Testis (tissue), 3 donors: ENCODE results near the gene CHADL. TPM values are rescaled to one million over a fixed set of nuclear protein-coding genes. Genes with fewer than 3 reads are reported as not detected.

Source experiments
- DNase-seq: peaks from one replicate; pipeline ENCODE4 v3.0.0-alpha.2; 2019
- H3K27ac ChIP-seq, 2 donors: fragments of 200-600 bp; sonication (generic); one replicate each; pipeline ENCODE4 v1.5.1; 2019
- H3K27me3 ChIP-seq: fragments of 200-600 bp; sonication (generic); one replicate; pipeline ENCODE4 v1.5.1; 2019
- H3K36me3 ChIP-seq: fragments of 200-600 bp; sonication (generic); one replicate; pipeline ENCODE4 v1.5.1; 2017; ENCODE audit warnings: low read depth; ENCODE audit errors: missing control alignments
- H3K4me1 ChIP-seq: fragments of 200-600 bp; sonication (generic); one replicate; pipeline ENCODE4 v1.5.1; 2019
- H3K4me3 ChIP-seq, 2 donors: fragments of 200-600 bp; sonication (generic); one replicate each; pipeline ENCODE4 v1.5.1; 2017 to 2019
- H3K9me3 ChIP-seq: fragments of 200-600 bp; sonication (generic); one replicate; pipeline ENCODE4 v1.5.1; 2017
- POLR2A ChIP-seq: fragments of 450-650 bp; IDR thresholded peaks from one replicate; pipeline ENCODE4 v1.6.1; 2017; ENCODE audit warnings: antibody characterized with exemption, mild to moderate bottlenecking, moderate library complexity
- WGBS, 2 donors: methylation state at CpG; one replicate each; pipeline ENCODE4 v1.1.5; 2018; 5-methylcytosine and 5-hydroxymethylcytosine counted together
- intact Hi-C: fragments of 100-400 bp; cut with DNase I; formaldehyde crosslinking; loops from one replicate; pipeline ENCODE4 v1.15.1; 2023; ENCODE audit warnings: low total_unique reads
- polyA plus RNA-seq: library from polyadenylated mRNA; stranded (reverse); fragments of 350-450 nt; fragmentation: Illumina TruSeq; extraction: RNeasy Lipid Tissue Mini Kit (QIAGEN cat#74804); gene quantifications from one replicate; pipeline ENCODE4 v1.2.3, GENCODE V29; 2014; ENCODE audit warnings: low read depth, low replicate concordance; ENCODE audit not compliant: insufficient read depth
- total RNA-seq, 2 donors: library from RNA; depleted of rRNA; stranded (reverse); fragments of >200 nt; gene quantifications; one replicate each; pipeline ENCODE4 v1.2.3, GENCODE V29; 2016
- TF ChIP-seq, protein P1 (sequence below), 3 experiments: fragments of 450-650 bp in 2 of 3; fragments of 200-600 bp in 1 of 3; sonication (generic) in 1 of 3; IDR thresholded peaks; one replicate each; pipeline ENCODE4 v1.5.1; 2016 to 2019; ENCODE audit warnings: antibody characterized with exemption in 3 of 3, mild to moderate bottlenecking in 2 of 3, moderate library complexity in 1 of 3

CHADL gene
- total and polyA plus RNA-seq, 3 donors from 2014 or later, result 6.5 to 12.8 (median 9.1) TPM

DNA sequence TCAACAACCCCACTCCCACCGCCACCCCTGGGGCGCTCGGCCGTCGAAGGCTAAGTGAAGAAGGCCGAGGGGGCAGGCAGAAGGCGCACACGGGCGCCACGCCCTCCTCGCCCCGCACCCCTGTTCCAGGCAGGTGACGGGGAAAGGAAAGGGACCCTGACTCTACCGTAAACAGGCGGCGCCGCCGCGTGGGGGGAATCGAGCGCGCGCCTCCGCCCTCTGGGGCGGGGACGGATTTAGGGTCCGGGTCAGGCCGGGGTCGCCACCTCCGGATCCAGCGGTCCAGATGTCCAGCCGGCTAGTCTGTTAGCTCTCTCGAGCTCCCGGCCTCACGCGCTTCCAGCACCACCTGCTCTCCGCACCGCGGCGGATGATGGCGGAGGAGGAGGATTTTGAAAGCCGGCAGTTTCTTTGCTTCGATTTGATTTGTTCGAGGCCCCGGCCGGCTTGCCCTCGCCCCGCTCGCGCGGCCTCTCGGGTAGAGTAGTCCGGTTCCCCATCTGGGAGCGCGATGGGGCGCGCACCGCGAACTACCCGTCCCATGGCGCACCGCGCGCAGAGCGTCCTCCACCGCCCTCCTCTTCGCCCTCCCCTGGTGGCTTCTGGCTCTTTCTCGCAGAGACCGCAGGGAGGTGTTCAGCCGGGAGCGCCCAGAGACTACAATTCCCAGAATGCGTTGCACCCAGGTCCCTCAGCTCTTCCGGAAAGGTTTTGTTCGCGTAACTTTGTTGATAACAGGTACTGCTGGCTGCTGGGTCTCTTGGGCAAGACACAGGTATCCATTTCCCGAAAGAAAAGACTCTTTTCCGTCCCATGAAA, 45.3 kb upstream of the CHADL start, which contains the start of gene RANGAP1:
Gene RANGAP1 (minus strand): TSS at position 368 of the 819 bp plus-strand sequence. CDS start 5,143 bp downstream, outside the sequence.
- H3K4me3 ChIP-seq, result peak within 1 kb of the TSS; percentile 91 to 95
- no peaks in the 10 kb centered on the region for H3K36me3 ChIP-seq
- H3K27me3 ChIP-seq, result no peaks in the 10 kb centered on the region
- intact Hi-C loops, result no loop called here
- TF ChIP-seq POLR2A, result peak; percentile 25
- TF ChIP-seq, protein P1, sequence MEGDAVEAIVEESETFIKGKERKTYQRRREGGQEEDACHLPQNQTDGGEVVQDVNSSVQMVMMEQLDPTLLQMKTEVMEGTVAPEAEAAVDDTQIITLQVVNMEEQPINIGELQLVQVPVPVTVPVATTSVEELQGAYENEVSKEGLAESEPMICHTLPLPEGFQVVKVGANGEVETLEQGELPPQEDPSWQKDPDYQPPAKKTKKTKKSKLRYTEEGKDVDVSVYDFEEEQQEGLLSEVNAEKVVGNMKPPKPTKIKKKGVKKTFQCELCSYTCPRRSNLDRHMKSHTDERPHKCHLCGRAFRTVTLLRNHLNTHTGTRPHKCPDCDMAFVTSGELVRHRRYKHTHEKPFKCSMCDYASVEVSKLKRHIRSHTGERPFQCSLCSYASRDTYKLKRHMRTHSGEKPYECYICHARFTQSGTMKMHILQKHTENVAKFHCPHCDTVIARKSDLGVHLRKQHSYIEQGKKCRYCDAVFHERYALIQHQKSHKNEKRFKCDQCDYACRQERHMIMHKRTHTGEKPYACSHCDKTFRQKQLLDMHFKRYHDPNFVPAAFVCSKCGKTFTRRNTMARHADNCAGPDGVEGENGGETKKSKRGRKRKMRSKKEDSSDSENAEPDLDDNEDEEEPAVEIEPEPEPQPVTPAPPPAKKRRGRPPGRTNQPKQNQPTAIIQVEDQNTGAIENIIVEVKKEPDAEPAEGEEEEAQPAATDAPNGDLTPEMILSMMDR (IDR thresholded peaks at IDR 0.05), result peak in 1 of 3 experiments; percentile 10
- peak within 1 kb of the TSS; percentile 73 to 89 for H3K27ac ChIP-seq
- WGBS, 2 donors, result 0 to 1% methylated on average over 31 to 53 of the region's 77 CpGs
- H3K4me1 ChIP-seq, result peaks cover 25% of the 10 kb centered on the region
- peak; percentile 98 for DNase-seq
- H3K9me3 ChIP-seq, result no peaks in the 10 kb centered on the region

DNA sequence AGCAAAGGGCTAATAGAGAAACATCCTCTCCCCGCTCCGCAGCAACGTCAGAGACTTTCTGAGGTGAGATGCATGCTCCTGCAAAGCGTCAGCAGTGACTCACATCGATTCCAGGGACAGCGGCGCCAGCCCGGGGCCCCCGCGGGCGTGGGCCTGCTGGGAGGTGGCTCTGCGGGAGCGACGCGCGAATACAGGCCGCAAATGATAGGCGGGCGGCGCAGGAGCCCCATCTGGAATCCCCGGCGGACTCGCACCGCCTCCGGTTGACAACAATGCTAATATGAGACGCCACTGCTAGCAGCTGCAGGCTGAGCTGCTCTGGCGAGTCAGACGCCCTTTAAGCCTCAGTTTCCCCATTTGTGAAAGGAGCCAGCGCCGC, 44.7 kb upstream of the CHADL start:
- 0% methylated on average over 2 to 30 of the region's 30 CpGs for WGBS, 2 donors
- Histone ChIP-seq H3K9me3 (no peaks in the 10 kb centered on the region), H3K4me3 (peak overlapping the region; percentile 91 to 95), H3K27me3 (no peaks in the 10 kb centered on the region), H3K27ac (peak overlapping the region; percentile 73 to 89), H3K36me3 (no peaks in the 10 kb centered on the region), H3K4me1 (peaks cover 24% of the 10 kb centered on the region)
- TF ChIP-seq POLR2A, result no peak
- TF ChIP-seq, protein P1 (IDR thresholded peaks at IDR 0.05), result no peak
- peak; percentile 54 for DNase-seq
- intact Hi-C loops, result no loop called here

GRCh38 chr22:41284465-41284864, 43.7 kb upstream of the CHADL start:
- no peak for DNase-seq
- no peaks in the 10 kb centered on the region for H3K36me3 ChIP-seq

GRCh38 chr22:41280854-41281253, 40.1 kb upstream of the CHADL start:
- WGBS, 2 donors, result 74 to 81% methylated on average over 2 of the region's 2 CpGs
- no peak for DNase-seq
- H3K27ac ChIP-seq, result peak overlapping the region; percentile 43 to 67
- H3K4me3 ChIP-seq, result no peak overlapping the region
- no peaks in the 10 kb centered on the region for H3K36me3 ChIP-seq
- H3K27me3 ChIP-seq, result no peaks in the 10 kb centered on the region
- intact Hi-C loops, result no loop called here
- TF ChIP-seq POLR2A, result no peak
- TF ChIP-seq, protein P1 (IDR thresholded peaks at IDR 0.05), result no peak
- H3K4me1 ChIP-seq, result peaks cover 38% of the 10 kb centered on the region
- H3K9me3 ChIP-seq, result no peaks in the 10 kb centered on the region

More at GRCh38 chr22:41284465-41284864, 43.7 kb upstream of the CHADL start:
- H3K9me3 ChIP-seq, result no peaks in the 10 kb centered on the region
- H3K4me1 ChIP-seq, result peaks cover 27% of the 10 kb centered on the region
- 61 to 80% methylated on average over 10 of the region's 10 CpGs for WGBS, 2 donors
- H3K27me3 ChIP-seq, result no peaks in the 10 kb centered on the region
- H3K4me3 ChIP-seq, result no peak overlapping the region
- peak overlapping the region; percentile 46 to 89 for H3K27ac ChIP-seq
- intact Hi-C loops, result no loop called here
- TF ChIP-seq POLR2A, result no peak
- TF ChIP-seq, protein P1 (IDR thresholded peaks at IDR 0.05), result no peak
